ENCODE data around the gene ELL3. TPM values are rescaled to one million over a fixed set of nuclear protein-coding genes. Genes with fewer than 3 reads are reported as not detected.

The ELL3 gene
- total RNA-seq, 1 donor from 2014 or later: 3.8 TPM

DNA sequence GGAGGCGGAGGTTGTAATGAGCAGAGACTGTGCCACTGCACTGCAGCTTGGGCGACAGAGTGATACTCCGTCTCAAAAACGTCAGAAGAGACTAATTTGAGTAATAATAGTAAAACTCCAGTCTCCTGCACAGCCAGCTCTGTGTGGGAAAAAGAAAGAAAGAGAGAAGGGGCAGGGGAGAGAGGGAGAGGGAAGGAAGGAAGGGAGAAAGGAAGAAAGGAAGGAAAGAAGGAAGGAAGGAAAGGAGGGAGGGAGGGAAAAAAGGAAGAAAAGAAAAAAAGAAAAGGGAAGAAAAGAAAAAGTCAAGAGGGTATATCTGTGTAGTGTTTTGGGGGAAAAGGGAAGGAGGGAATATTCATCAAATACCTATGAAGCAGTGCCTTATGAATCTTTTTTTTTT lies 53.6 kb downstream of the ELL3 start:
- no peaks in the 10 kb centered on the region for H3K9me3 ChIP-seq (ENCODE audit: insufficient read depth, low read depth, low read length)
- DNase-seq (ENCODE audit: low read depth): no peak
- TF ChIP-seq, protein P1, sequence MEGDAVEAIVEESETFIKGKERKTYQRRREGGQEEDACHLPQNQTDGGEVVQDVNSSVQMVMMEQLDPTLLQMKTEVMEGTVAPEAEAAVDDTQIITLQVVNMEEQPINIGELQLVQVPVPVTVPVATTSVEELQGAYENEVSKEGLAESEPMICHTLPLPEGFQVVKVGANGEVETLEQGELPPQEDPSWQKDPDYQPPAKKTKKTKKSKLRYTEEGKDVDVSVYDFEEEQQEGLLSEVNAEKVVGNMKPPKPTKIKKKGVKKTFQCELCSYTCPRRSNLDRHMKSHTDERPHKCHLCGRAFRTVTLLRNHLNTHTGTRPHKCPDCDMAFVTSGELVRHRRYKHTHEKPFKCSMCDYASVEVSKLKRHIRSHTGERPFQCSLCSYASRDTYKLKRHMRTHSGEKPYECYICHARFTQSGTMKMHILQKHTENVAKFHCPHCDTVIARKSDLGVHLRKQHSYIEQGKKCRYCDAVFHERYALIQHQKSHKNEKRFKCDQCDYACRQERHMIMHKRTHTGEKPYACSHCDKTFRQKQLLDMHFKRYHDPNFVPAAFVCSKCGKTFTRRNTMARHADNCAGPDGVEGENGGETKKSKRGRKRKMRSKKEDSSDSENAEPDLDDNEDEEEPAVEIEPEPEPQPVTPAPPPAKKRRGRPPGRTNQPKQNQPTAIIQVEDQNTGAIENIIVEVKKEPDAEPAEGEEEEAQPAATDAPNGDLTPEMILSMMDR (IDR thresholded peaks at IDR 0.05; ENCODE audit: insufficient read depth, low read depth, low read length): no peak
- no peak for TF ChIP-seq EZH2 (IDR thresholded peaks at IDR 0.05; ENCODE audit: insufficient read depth, low read length)
- Mint-ChIP-seq H3K9me3 (ENCODE audit: unreplicated experiment) (no peaks in the 10 kb centered on the region), H3K36me3 (ENCODE audit: low read depth, unreplicated experiment) (no peaks in the 10 kb centered on the region), H3K4me1 (ENCODE audit: low read depth, unreplicated experiment) (no peaks in the 10 kb centered on the region), H3K4me3 (ENCODE audit: unreplicated experiment) (no peak overlapping the region), H3K27me3 (ENCODE audit: low read depth, unreplicated experiment) (peaks cover 6% of the 10 kb centered on the region), H3K27ac (ENCODE audit: unreplicated experiment) (no peak overlapping the region)
- H3K9ac ChIP-seq (ENCODE audit: low read length): no peak overlapping the region
- no peaks in the 10 kb centered on the region for H3K27me3 ChIP-seq (ENCODE audit: insufficient read depth, low read length)
- FAIRE-seq: no peak
- H3K4me3 ChIP-seq (ENCODE audit: insufficient read depth, low read depth, low read length): no peak overlapping the region
- H3K79me2 ChIP-seq (ENCODE audit: insufficient read depth, low read length): no peaks in the 10 kb centered on the region
- H3K4me1 ChIP-seq (ENCODE audit: insufficient read depth, low read length): no peaks in the 10 kb centered on the region
- H4K20me1 ChIP-seq (ENCODE audit: insufficient read depth, low read length): no peaks in the 10 kb centered on the region
- H3K4me2 ChIP-seq (ENCODE audit: low read length): no peak overlapping the region
- no peak overlapping the region for H2AFZ ChIP-seq (ENCODE audit: low read depth, low read length)
- H3K36me3 ChIP-seq (ENCODE audit: insufficient read depth, low read length): no peaks in the 10 kb centered on the region
- no peak overlapping the region for H3K27ac ChIP-seq (ENCODE audit: low read depth, low read length)

Small RNA genes within 50 kb of the gene (microRNA-seq; reads per million reads assigned to microRNA genes)
- gene MIR1282: not detected

Other genes starting within 250 kb of the ELL3 start
- 21.4 and 26.0 TPM in 2 replicates for gene PPIP5K1, start 186.8 kb downstream of the ELL3 start, total RNA-seq
- 0.72 and 0.89 TPM in 2 replicates for gene CKMT1B, start 182.9 kb downstream of the ELL3 start, total RNA-seq
- 0.25 and 0.29 TPM in 2 replicates for gene STRC, start 158.2 kb downstream of the ELL3 start, total RNA-seq
- 2.0 and 3.3 TPM in 2 replicates for gene CATSPER2, start 128.1 kb downstream of the ELL3 start, total RNA-seq
- gene CKMT1A, start 83.1 kb downstream of the ELL3 start, total RNA-seq: 1.2 TPM in 2 replicates
- 777 and 911 TPM in 2 replicates for gene PDIA3, start 30.5 kb downstream of the ELL3 start, total RNA-seq
- 933 and 945 TPM in 2 replicates for gene SERF2, start 15.4 kb upstream of the ELL3 start, total RNA-seq
- 0.30 TPM in 1 of 2 replicates, not detected in the other for gene SERINC4, start 23.3 kb upstream of the ELL3 start, total RNA-seq
- 13.7 and 15.7 TPM in 2 replicates for gene HYPK, start 23.6 kb upstream of the ELL3 start, total RNA-seq
- gene MFAP1, start 47.7 kb upstream of the ELL3 start, total RNA-seq: 33.1 and 35.2 TPM in 2 replicates
- gene WDR76, start 50.0 kb upstream of the ELL3 start, total RNA-seq: 0.73 and 1.0 TPM in 2 replicates

Measured in astrocyte (in vitro differentiated cells and primary cell).